SK-N-SH (cell line): ENCODE results near the gene TSSK3. TPM values are rescaled to one million over a fixed set of nuclear protein-coding genes. Genes with fewer than 3 reads are reported as not detected.

Source experiments
- CTCF ChIA-PET: fragments of 300-600, 350-600 bp; formaldehyde crosslinking; extraction: SDS; loops from one replicate; lab custom pipeline; 2021; lab: Yijun Ruan, JAX
- POLR2A ChIA-PET: fragments of 350-600 bp; sonication (Branson Sonifier 250); formaldehyde crosslinking; extraction: SDS; loops from one replicate; lab custom pipeline; 2020; ENCODE audit warnings: antibody characterized with exemption, inconsistent platforms; lab: Yijun Ruan, JAX
- DNase-seq: peaks from one replicate; pipeline ENCODE4 v3.0.0; 2012
- H2AFZ ChIP-seq: fragments of 200-600 bp; sonication (generic); 2 replicates; pipeline ENCODE4 v1.8.1; 2016; ENCODE audit warnings: antibody characterized with exemption, mild to moderate bottlenecking, low read depth
- H3F3A ChIP-seq: fragments of 200-600 bp; sonication (generic); replicated peaks from 2 replicates; pipeline ENCODE3; 2016; ENCODE audit warnings: antibody characterized with exemption, mild to moderate bottlenecking; ENCODE audit not compliant: insufficient read depth
- H3K27ac ChIP-seq, 2 experiments: fragments of 200-500 bp in 1 of 2; fragments of 200-600 bp in 1 of 2; sonication (Bioruptor generic) in 1 of 2; sonication (generic), shearing (Covaris generic) in 1 of 2; 2 replicates each; pipeline versions ENCODE4 v1.5.1 to v1.6.1; 2014 to 2016; ENCODE audit warnings: low read depth in 2 of 2, inconsistent platforms in 1 of 2, low read length in 1 of 2, mild to moderate bottlenecking in 1 of 2, mixed read lengths in 1 of 2
- H3K27me3 ChIP-seq: fragments of 200-600 bp; sonication (generic), shearing (Covaris generic); 2 replicates; pipeline ENCODE4 v1.6.1; 2016; ENCODE audit warnings: mixed run types; ENCODE audit not compliant: insufficient read depth
- H3K36me3 ChIP-seq, 2 experiments: fragments of 200-500 bp in 1 of 2; fragments of 200-600 bp in 1 of 2; sonication (Bioruptor generic) in 1 of 2; sonication (generic) in 1 of 2; replicated peaks in 1 of 2; 2 replicates each; pipeline versions ENCODE3 to v1.5.1; 2014 to 2016; ENCODE audit warnings: low read length in 1 of 2, mild to moderate bottlenecking in 1 of 2; ENCODE audit not compliant: insufficient read depth in 2 of 2, control insufficient read depth in 1 of 2
- H3K4me1 ChIP-seq, 2 experiments: fragments of 200-500 bp in 1 of 2; fragments of 200-600 bp in 1 of 2; sonication (Bioruptor generic) in 1 of 2; sonication (generic), shearing (Covaris generic) in 1 of 2; 2 replicates each; pipeline versions ENCODE4 v1.5.1 to v1.6.1; 2014 to 2016; ENCODE audit warnings: low read depth in 1 of 2, low read length in 1 of 2, mixed run types in 1 of 2; ENCODE audit not compliant: insufficient read depth in 2 of 2, control insufficient read depth in 1 of 2
- H3K4me2 ChIP-seq: fragments of 200-600 bp; sonication (generic), shearing (Covaris generic); 2 replicates; pipeline ENCODE4 v1.6.1; 2017; ENCODE audit warnings: mixed run types
- H3K4me3 ChIP-seq, 2 experiments: fragments of 200-500 bp in 1 of 2; fragments of 200-600 bp in 1 of 2; sonication (Bioruptor generic) in 1 of 2; sonication (generic), shearing (Covaris generic) in 1 of 2; 2 replicates each; pipeline versions ENCODE4 v1.5.1 to v1.8.1; 2014 to 2016; ENCODE audit warnings: low read depth in 2 of 2, inconsistent platforms in 1 of 2, low read length in 1 of 2, mild to moderate bottlenecking in 1 of 2, mixed read lengths in 1 of 2, moderate library complexity in 1 of 2
- H3K79me2 ChIP-seq: fragments of 200-600 bp; sonication (generic); 2 replicates; pipeline ENCODE4 v1.8.1; 2017; ENCODE audit warnings: mild to moderate bottlenecking; ENCODE audit not compliant: insufficient read depth
- H3K9ac ChIP-seq: fragments of 200-600 bp; sonication (generic); 2 replicates; pipeline ENCODE4 v1.6.1; 2017; ENCODE audit warnings: mixed run types
- H3K9me2 ChIP-seq: fragments of 200-600 bp; sonication (generic); 2 replicates; pipeline ENCODE4 v1.6.1; 2017; ENCODE audit warnings: mixed run types
- H3K9me3 ChIP-seq: fragments of 200-600 bp; sonication (generic); 2 replicates; pipeline ENCODE4 v1.6.1; 2017; ENCODE audit warnings: mixed run types, mild to moderate bottlenecking, moderate library complexity
- H4K20me1 ChIP-seq: fragments of 200-600 bp; sonication (generic); 2 replicates; pipeline ENCODE4 v1.6.1; 2017; ENCODE audit warnings: mild to moderate bottlenecking, mixed run types; ENCODE audit not compliant: insufficient read depth
- CHD2 ChIP-seq: fragments of 150-350 bp; IDR thresholded peaks from 2 replicates; pipeline ENCODE4 v1.6.1; 2018; ENCODE audit warnings: low read length; ENCODE audit not compliant: partially characterized antibody
- ELF1 ChIP-seq: IDR thresholded peaks from 2 replicates; pipeline ENCODE4 v1.4.0; 2012
- EZH2phosphoT487 ChIP-seq: fragments of 200-600 bp; sonication (generic); IDR thresholded peaks from 2 replicates; pipeline ENCODE4 v1.6.1; 2017; ENCODE audit warnings: low read depth, mixed run types, mild to moderate bottlenecking, antibody characterized with exemption, moderate library complexity, borderline replicate concordance
- FOSL2 ChIP-seq: IDR thresholded peaks from 2 replicates; pipeline ENCODE4 v1.4.0; 2012; ENCODE audit warnings: low read depth, mild to moderate bottlenecking, moderate library complexity, borderline replicate concordance
- FOXJ3 ChIP-seq: sonication (generic); formaldehyde crosslinking; IDR thresholded peaks from 2 replicates; pipeline ENCODE4 v1.5.1; 2020; ENCODE audit warnings: mild to moderate bottlenecking, missing genetic modification reagents
- FOXM1 ChIP-seq: IDR thresholded peaks from 2 replicates; pipeline ENCODE4 v1.4.0; 2012; ENCODE audit warnings: low read depth, mild to moderate bottlenecking
- GABPA ChIP-seq: IDR thresholded peaks from 2 replicates; pipeline ENCODE4 v1.4.0; 2012; ENCODE audit warnings: low read depth, mild to moderate bottlenecking
- JUND ChIP-seq: IDR thresholded peaks from 2 replicates; pipeline ENCODE4 v1.4.0; 2012
- MEF2A ChIP-seq: IDR thresholded peaks from 2 replicates; pipeline ENCODE4 v1.4.0; 2012; ENCODE audit warnings: low read depth, borderline replicate concordance
- MXI1 ChIP-seq: IDR thresholded peaks from 2 replicates; pipeline ENCODE4 v1.6.1; 2012; ENCODE audit warnings: mild to moderate bottlenecking, low read depth, low read length, improper control_type of control experiment
- NFIC ChIP-seq: IDR thresholded peaks from 2 replicates; pipeline ENCODE4 v1.4.0; 2012; ENCODE audit warnings: borderline replicate concordance
- NRF1 ChIP-seq: IDR thresholded peaks from 2 replicates; pipeline ENCODE4 v1.6.1; 2012; ENCODE audit warnings: low read depth, mild to moderate bottlenecking, low read length
- POLR2AphosphoS5 ChIP-seq: IDR thresholded peaks from 2 replicates; pipeline ENCODE4 v1.6.1; 2012; ENCODE audit warnings: low read depth, low read length
- RAD21 ChIP-seq: IDR thresholded peaks from 2 replicates; pipeline ENCODE4 v1.6.1; 2012; ENCODE audit warnings: mild to moderate bottlenecking, low read length
- RCOR1 ChIP-seq: fragments of 150-350 bp; IDR thresholded peaks from 2 replicates; pipeline ENCODE4 v1.6.1; 2017; ENCODE audit warnings: antibody characterized with exemption, low read length
- RFX5 ChIP-seq: IDR thresholded peaks from 2 replicates; pipeline ENCODE4 v1.6.1; 2012; ENCODE audit warnings: mild to moderate bottlenecking, improper control_type of control experiment, low read length
- RXRA ChIP-seq: IDR thresholded peaks from 2 replicates; pipeline ENCODE4 v1.4.0; 2012; ENCODE audit warnings: low read depth, mild to moderate bottlenecking, borderline replicate concordance
- SIN3A ChIP-seq: IDR thresholded peaks from 2 replicates; pipeline ENCODE4 v1.6.1; 2012; ENCODE audit warnings: low read depth, mild to moderate bottlenecking, low read length, moderate library complexity, borderline replicate concordance
- SMC3 ChIP-seq: IDR thresholded peaks from 2 replicates; pipeline ENCODE4 v1.6.1; 2012; ENCODE audit warnings: low read depth, low read length, improper control_type of control experiment
- TCF12 ChIP-seq: IDR thresholded peaks from 2 replicates; pipeline ENCODE4 v1.4.0; 2012
- TEAD4 ChIP-seq: IDR thresholded peaks from 2 replicates; pipeline ENCODE4 v1.4.0; 2012; ENCODE audit warnings: mild to moderate bottlenecking, borderline replicate concordance; ENCODE audit not compliant: insufficient read depth
- WGBS: methylation state at CpG from one replicate; pipeline ENCODE4 v1.1.6; 2017; ENCODE audit warnings: low lambda C conversion rate; 5-methylcytosine and 5-hydroxymethylcytosine counted together
- polyA plus RNA-seq, 3 experiments: library from polyadenylated mRNA; depleted of rRNA; stranded (reverse); fragments of >200 nt; gene quantifications; 2 replicates each; pipeline ENCODE4 v1.2.3, GENCODE V29; 2012
- TF ChIP-seq, protein P1 (sequence below): fragments of 150-350 bp; IDR thresholded peaks from 2 replicates; pipeline ENCODE4 v1.6.1; 2016; ENCODE audit warnings: mild to moderate bottlenecking, low read depth, low read length
- TF ChIP-seq, protein P2 (sequence below): IDR thresholded peaks from 2 replicates; pipeline ENCODE4; 2012
- TF ChIP-seq, protein P3 (sequence below): IDR thresholded peaks from 2 replicates; pipeline ENCODE4 v1.4.0; 2012; ENCODE audit warnings: low read depth, borderline replicate concordance

TSSK3 gene
- polyA plus RNA-seq, 1 of the 3 experiments (the other 2 are of a cell fraction) = 0.28 TPM

- H3K4me2 ChIP-seq = no peak overlapping the region
- H3K4me1 ChIP-seq = no peaks in the 10 kb centered on the region; a peak in 1 of 4 replicates
- CTCF ChIA-PET = interaction anchor here (0.7 to 4.4 kb wide), 16 partner anchors 8 to 476 kb away, joined by 3 to 76 read pairs (median 6); no protein-coding TSS in a partner anchor
- no peak overlapping the region for H2AFZ ChIP-seq
- TF ChIP-seq ELF1 (no peak), TCF12 (no peak), RXRA (no peak), SIN3A (no peak), RAD21 (no peak), RCOR1 (no peak), NRF1 (no peak), FOXJ3 (CRISPR knock-in tag) (no peak), TEAD4 (no peak), MXI1 (no peak), SMC3 (no peak), FOSL2 (no peak), FOXM1 (no peak)
- TF ChIP-seq, protein P1, sequence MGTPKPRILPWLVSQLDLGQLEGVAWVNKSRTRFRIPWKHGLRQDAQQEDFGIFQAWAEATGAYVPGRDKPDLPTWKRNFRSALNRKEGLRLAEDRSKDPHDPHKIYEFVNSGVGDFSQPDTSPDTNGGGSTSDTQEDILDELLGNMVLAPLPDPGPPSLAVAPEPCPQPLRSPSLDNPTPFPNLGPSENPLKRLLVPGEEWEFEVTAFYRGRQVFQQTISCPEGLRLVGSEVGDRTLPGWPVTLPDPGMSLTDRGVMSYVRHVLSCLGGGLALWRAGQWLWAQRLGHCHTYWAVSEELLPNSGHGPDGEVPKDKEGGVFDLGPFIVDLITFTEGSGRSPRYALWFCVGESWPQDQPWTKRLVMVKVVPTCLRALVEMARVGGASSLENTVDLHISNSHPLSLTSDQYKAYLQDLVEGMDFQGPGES = no peak
- TF ChIP-seq, protein P2, sequence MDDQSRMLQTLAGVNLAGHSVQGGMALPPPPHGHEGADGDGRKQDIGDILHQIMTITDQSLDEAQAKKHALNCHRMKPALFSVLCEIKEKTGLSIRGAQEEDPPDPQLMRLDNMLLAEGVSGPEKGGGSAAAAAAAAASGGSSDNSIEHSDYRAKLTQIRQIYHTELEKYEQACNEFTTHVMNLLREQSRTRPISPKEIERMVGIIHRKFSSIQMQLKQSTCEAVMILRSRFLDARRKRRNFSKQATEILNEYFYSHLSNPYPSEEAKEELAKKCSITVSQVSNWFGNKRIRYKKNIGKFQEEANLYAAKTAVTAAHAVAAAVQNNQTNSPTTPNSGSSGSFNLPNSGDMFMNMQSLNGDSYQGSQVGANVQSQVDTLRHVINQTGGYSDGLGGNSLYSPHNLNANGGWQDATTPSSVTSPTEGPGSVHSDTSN = no peak
- H3K36me3 ChIP-seq = no peaks in the 10 kb centered on the region
- no peak for DNase-seq
- H3K9me2 ChIP-seq = no peaks in the 10 kb centered on the region
- H3F3A ChIP-seq = peaks cover 15% of the 10 kb centered on the region
- no peak overlapping the region for H3K27ac ChIP-seq
- no peak overlapping the region for H3K9ac ChIP-seq
- no peaks in the 10 kb centered on the region for H4K20me1 ChIP-seq
- H3K79me2 ChIP-seq = 0 out of 2 replicates have a peak, but pooled peaks cover 5% of the 10 kb centered on the region
- H3K4me3 ChIP-seq = no peak overlapping the region
- POLR2A ChIA-PET = interaction anchor here (0.5 kb wide), 1 partner anchor 47 kb away, joined by 6 read pairs; no protein-coding TSS in a partner anchor
- 56% methylated on average over 4 of the region's 4 CpGs for WGBS
- no peaks in the 10 kb centered on the region for H3K27me3 ChIP-seq
- no peaks in the 10 kb centered on the region for H3K9me3 ChIP-seq
These were observed 37.5 kb downstream of the TSSK3 start for GRCh38 chr1:32399843-32400242.

DNA sequence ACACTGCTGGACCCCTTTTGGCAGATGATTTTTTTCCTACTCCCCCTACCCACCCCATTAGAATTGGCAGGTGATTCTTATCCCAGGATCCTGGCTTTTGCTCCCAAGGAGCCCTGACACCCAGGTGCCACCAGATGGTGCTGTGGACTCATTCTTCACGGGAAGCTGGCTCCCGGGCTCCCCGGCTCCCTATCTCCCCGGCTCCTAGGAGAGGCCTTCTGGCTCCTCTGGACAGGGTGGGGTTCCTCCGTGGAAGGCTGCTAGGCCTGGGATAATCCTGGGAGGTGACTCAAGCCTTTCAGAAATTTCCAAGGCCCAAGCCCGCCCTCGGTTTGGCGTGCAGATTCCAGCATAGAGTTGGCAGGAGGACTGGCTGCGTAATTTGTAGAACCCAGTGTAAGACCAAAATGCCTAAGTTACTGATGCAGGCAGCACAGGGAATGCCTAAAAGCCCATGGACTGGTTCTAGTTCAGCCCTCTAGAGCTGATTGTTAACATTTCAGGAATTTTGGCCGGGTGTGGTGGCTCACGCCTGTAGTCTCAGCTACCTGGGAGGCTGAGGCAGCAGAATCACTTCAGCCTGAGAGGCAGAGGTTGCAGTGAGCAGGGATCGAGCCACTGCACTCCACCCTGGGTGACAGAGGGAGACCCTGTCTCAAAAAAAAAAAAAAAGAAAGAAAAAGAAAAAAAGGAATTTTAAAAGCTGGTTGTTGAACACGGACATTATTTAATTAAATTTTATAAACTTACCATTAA, 38.7 kb downstream of the TSSK3 start:
- CTCF ChIA-PET = interaction anchor here (0.6 to 4.4 kb wide), 46 partner anchors 9 to 1233 kb away, joined by 3 to 76 read pairs (median 4); partner anchors contain the start of genes HPCA, SYNC and ZBTB8B
- peak; percentile 87 for DNase-seq
- Histone ChIP-seq H3K36me3 (no peaks in the 10 kb centered on the region), H3K4me2 (no peak overlapping the region), H3K9me2 (no peaks in the 10 kb centered on the region), H3K9me3 (no peaks in the 10 kb centered on the region), H3K79me2 (no peaks in the 10 kb centered on the region), H3K9ac (no peak overlapping the region), H3K27ac (no peak overlapping the region), H3F3A (peaks cover 11% of the 10 kb centered on the region), H3K27me3 (no peaks in the 10 kb centered on the region), H4K20me1 (no peaks in the 10 kb centered on the region), H2AFZ (peak overlapping the region; percentile 83), H3K4me3 (peak overlapping the region in 1 of 2 experiments; percentile 7; a peak in 1 of 4 replicates), H3K4me1 (no peaks in the 10 kb centered on the region; a peak in 1 of 4 replicates)
- WGBS = 58% methylated on average over 12 of the region's 13 CpGs
- POLR2A ChIA-PET = interaction anchor here (0.6 kb wide), 1 partner anchor 65 kb away, joined by 3 read pairs; the partner anchor contains the start of gene MARCKSL1
- TF ChIP-seq NFIC (no peak), TCF12 (no peak), ELF1 (no peak), TEAD4 (no peak), SIN3A (no peak), MEF2A (no peak), MXI1 (no peak), EZH2phosphoT487 (no peak), RAD21 (peak; percentile 95), JUND (no peak), RFX5 (no peak), SMC3 (peak; percentile 94), CHD2 (peak; percentile 42), RCOR1 (0 out of 2 replicates have a peak, but pooled peaks have one; percentile 56), GABPA (no peak), POLR2AphosphoS5 (no peak)
- TF ChIP-seq, protein P3, sequence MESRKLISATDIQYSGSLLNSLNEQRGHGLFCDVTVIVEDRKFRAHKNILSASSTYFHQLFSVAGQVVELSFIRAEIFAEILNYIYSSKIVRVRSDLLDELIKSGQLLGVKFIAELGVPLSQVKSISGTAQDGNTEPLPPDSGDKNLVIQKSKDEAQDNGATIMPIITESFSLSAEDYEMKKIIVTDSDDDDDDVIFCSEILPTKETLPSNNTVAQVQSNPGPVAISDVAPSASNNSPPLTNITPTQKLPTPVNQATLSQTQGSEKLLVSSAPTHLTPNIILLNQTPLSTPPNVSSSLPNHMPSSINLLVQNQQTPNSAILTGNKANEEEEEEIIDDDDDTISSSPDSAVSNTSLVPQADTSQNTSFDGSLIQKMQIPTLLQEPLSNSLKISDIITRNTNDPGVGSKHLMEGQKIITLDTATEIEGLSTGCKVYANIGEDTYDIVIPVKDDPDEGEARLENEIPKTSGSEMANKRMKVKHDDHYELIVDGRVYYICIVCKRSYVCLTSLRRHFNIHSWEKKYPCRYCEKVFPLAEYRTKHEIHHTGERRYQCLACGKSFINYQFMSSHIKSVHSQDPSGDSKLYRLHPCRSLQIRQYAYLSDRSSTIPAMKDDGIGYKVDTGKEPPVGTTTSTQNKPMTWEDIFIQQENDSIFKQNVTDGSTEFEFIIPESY = no peak
